HUES6 (cell line): Measurements from ENCODE around the gene RAB34.

Experiments used
- H3K27ac ChIP-seq: 2 replicates; pipeline ENCODE4 v1.7.0; 2013; ENCODE audit warnings: low read depth, mild to moderate bottlenecking, low read length, inconsistent platforms
- H3K27me3 ChIP-seq: 2 replicates; pipeline ENCODE4 v1.6.1; 2013; ENCODE audit warnings: low read length; ENCODE audit not compliant: control insufficient read depth, insufficient read depth
- H3K36me3 ChIP-seq: 2 replicates; pipeline ENCODE4 v1.6.1; 2013; ENCODE audit warnings: low read length; ENCODE audit not compliant: control insufficient read depth, insufficient read depth
- H3K4me1 ChIP-seq: 2 replicates; pipeline ENCODE4 v1.6.1; 2013; ENCODE audit warnings: low read length; ENCODE audit not compliant: control insufficient read depth, insufficient read depth
- H3K4me3 ChIP-seq: 2 replicates; pipeline ENCODE4 v1.5.1; 2013; ENCODE audit warnings: low read depth, low read length
- H3K9ac ChIP-seq: one replicate; pipeline ENCODE4 v1.6.1; 2013; ENCODE audit warnings: mild to moderate bottlenecking, low read length
- H3K9me3 ChIP-seq: 2 replicates; pipeline ENCODE4 v1.6.1; 2013; ENCODE audit warnings: low read depth, low read length; ENCODE audit not compliant: control insufficient read depth, insufficient read depth

The RAB34 gene

GRCh38 chr17:28717578-28718332 lies at the start of gene RAB34:
TSS of gene RAB34 (minus strand) at chr17:28717868. CDS start at chr17:28717266, 602 bp downstream.
- Histone ChIP-seq H3K9ac (peak within 1 kb of the TSS; percentile 90), H3K27ac (peak within 1 kb of the TSS; percentile 96), H3K4me3 (peak within 1 kb of the TSS; percentile 74), H3K4me1 (peaks cover 32% of the 10 kb centered on the region), H3K36me3 (peaks cover 57% of the 10 kb centered on the region), H3K27me3 (no peaks in the 10 kb centered on the region), H3K9me3 (no peaks in the 10 kb centered on the region)

DNA sequence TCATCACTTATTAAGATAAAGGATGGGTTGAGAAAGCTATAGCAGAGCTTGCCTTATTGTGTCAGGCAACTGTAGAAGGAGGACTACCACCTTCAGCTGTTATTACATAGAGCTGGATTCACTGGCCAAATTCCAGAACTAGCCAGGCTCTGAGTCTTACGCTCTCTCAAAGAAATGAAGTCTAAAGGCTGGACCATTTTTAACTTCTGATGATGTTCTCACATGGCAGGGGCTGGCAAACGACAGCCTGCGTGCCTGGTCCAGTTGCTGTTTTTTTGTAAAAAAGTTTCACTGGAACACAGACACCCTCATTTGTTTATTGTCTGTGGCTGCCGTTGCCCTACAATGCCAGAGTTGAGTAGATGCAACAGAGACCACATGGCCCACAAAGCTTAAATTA lies 47.4 kb upstream of the RAB34 start:
- H3K36me3 ChIP-seq: peaks cover 34% of the 10 kb centered on the region
- no peak overlapping the region for H3K4me3 ChIP-seq
- no peak overlapping the region for H3K27ac ChIP-seq
- H3K9me3 ChIP-seq: no peaks in the 10 kb centered on the region
- no peaks in the 10 kb centered on the region for H3K27me3 ChIP-seq
- no peak overlapping the region for H3K9ac ChIP-seq
- H3K4me1 ChIP-seq: peaks cover 30% of the 10 kb centered on the region

DNA sequence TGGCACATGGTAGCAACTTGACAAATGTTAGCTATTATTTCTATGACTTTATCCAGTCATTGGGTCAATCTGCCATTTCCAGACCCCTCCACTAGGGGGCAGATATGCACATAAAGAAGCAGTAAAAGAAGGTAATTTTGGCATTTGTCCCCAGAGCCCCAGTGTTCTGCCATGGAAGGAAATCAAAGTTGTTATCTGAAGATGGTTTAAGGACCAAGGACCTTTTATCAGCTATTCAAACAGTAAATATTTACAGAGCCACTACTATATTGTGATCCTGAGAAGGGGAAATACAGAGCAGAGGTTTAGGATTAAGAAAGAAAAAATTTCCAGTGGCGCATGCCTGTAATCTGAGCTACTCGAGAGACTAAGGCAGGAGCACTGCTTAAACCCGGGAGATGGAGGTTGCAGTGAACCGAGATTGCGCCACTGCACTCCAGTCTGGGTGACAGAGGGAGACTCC lies 46.2 kb upstream of the RAB34 start:
- Histone ChIP-seq H3K9ac (no peak overlapping the region), H3K27ac (no peak overlapping the region), H3K4me3 (no peak overlapping the region), H3K9me3 (no peaks in the 10 kb centered on the region), H3K4me1 (peaks cover 36% of the 10 kb centered on the region), H3K36me3 (peaks cover 46% of the 10 kb centered on the region), H3K27me3 (no peaks in the 10 kb centered on the region)

GRCh38 chr17:28763137-28763799 lies 45.6 kb upstream of the RAB34 start:
- Histone ChIP-seq H3K27me3 (no peaks in the 10 kb centered on the region), H3K9ac (no peak overlapping the region), H3K36me3 (peaks cover 51% of the 10 kb centered on the region), H3K4me3 (no peak overlapping the region), H3K9me3 (no peaks in the 10 kb centered on the region), H3K4me1 (peaks cover 36% of the 10 kb centered on the region), H3K27ac (no peak overlapping the region)

GRCh38 chr17:28760601-28761562 lies 43.2 kb upstream of the RAB34 start:
- Histone ChIP-seq H3K27me3 (no peaks in the 10 kb centered on the region), H3K4me3 (peak overlapping the region; percentile 37), H3K9ac (peak overlapping the region; percentile 59), H3K4me1 (peaks cover 36% of the 10 kb centered on the region), H3K27ac (peak overlapping the region; percentile 94), H3K36me3 (peaks cover 52% of the 10 kb centered on the region), H3K9me3 (no peaks in the 10 kb centered on the region)

DNA sequence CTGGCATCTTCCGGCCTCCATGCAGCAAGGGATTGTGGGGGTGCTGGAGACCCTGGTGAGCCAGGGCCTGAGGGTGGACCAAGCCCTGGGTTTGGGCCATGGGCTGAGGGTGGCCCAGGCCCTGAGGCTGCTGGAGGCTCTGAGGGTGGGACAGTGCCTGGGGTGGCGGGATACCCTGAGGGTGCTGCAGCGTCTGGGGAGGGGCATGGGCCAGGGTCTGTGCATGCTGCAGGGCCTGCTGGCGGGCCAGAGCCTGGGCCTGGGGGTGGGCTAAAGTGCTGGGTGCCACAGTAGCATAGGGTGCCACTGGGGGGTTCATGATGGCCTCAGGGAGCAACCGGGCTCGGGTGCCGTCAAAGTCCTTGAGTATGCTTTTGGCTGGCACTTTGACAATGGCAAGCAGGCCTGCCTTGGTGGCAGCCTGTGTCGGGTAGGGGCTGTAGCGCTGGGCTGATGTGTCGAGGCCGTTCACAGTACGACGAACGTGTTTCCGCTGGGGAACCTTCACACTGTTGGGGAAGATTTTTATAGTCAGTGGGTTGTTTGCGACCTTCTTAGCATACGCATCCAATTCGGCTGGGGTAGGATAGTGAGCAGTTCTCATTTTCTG lies 41.7 kb upstream of the RAB34 start:
- no peak overlapping the region; the same call in 1 of the 2 replicates for H3K27ac ChIP-seq
- H3K4me1 ChIP-seq: peaks cover 36% of the 10 kb centered on the region
- H3K9ac ChIP-seq: peak overlapping the region; percentile 41
- H3K9me3 ChIP-seq: no peaks in the 10 kb centered on the region
- H3K27me3 ChIP-seq: no peaks in the 10 kb centered on the region
- H3K4me3 ChIP-seq: no peak overlapping the region
- peaks cover 39% of the 10 kb centered on the region for H3K36me3 ChIP-seq

DNA sequence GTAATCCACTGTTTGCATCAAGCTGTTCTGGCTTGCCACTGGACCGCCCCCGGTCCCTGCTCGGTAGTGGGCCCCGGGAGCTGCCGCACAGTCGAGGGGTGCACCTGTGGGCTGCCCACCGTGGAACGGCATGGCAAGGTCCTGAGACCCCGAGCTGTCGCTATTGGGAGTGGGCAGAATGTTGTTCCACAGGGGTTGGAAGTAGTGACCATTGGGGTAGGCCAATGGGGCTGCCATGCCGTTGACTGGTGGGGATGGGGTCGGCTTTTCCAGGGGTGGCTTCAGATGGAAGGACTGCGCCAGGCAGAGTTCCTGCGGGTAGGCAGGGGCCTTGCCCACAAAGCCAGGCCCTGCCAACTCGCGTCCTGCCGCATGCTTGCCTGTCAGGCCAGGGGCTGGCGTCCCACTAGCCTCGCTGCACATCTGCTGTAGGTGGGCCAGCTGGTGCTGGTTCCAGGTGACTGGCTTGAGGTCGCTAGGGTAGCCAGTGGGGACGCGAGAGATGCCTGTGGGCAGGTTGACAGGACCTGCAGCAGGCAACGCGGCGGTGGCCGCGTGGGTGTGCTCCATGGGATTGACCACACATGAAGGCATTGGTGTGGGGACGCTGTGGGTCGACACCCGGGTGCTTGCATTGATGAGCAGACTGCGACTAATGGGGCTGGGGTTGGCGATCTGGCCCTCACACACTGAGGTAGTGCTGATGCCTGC lies 40.9 kb upstream of the RAB34 start:
- Histone ChIP-seq H3K9me3 (no peaks in the 10 kb centered on the region), H3K27ac (no peak overlapping the region), H3K4me3 (no peak overlapping the region), H3K4me1 (peaks cover 36% of the 10 kb centered on the region), H3K27me3 (no peaks in the 10 kb centered on the region), H3K9ac (no peak overlapping the region), H3K36me3 (peaks cover 39% of the 10 kb centered on the region)

- peaks cover 43% of the 10 kb centered on the region for H3K36me3 ChIP-seq
These were observed 38.6 kb upstream of the RAB34 start for GRCh38 chr17:28756049-28756804.

DNA sequence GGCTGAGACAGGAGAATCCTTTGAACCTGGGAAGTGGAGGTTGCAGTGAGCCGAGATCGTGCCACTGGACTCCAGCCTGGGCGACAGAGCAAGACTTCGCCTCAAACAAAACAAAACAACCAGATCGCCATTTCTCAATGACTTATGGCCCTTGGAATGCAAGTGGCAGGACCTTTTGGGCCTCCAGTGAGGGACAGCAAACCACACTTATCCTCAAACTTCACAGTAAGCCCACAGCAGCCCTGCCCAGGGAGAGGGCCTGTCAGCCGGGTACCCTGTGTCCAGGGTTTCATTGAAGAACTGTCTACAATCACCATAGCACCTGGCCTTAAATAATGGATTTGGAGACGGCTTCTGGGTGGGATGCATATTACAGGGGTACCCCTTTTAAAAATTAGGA lies 37.8 kb upstream of the RAB34 start:
- no peak overlapping the region for H3K9ac ChIP-seq
- H3K36me3 ChIP-seq: peaks cover 51% of the 10 kb centered on the region

More at GRCh38 chr17:28756049-28756804, 38.6 kb upstream of the RAB34 start:
- Histone ChIP-seq H3K27ac (no peak overlapping the region), H3K27me3 (no peaks in the 10 kb centered on the region), H3K9ac (no peak overlapping the region), H3K9me3 (no peaks in the 10 kb centered on the region), H3K4me1 (peaks cover 18% of the 10 kb centered on the region), H3K4me3 (no peak overlapping the region)

More for the DNA sequence above, 37.8 kb upstream of the RAB34 start:
- Histone ChIP-seq H3K27ac (no peak overlapping the region), H3K9me3 (no peaks in the 10 kb centered on the region), H3K4me3 (no peak overlapping the region), H3K27me3 (no peaks in the 10 kb centered on the region), H3K4me1 (peaks cover 12% of the 10 kb centered on the region)
